ENCODE data around the gene ADD1.

DNA sequence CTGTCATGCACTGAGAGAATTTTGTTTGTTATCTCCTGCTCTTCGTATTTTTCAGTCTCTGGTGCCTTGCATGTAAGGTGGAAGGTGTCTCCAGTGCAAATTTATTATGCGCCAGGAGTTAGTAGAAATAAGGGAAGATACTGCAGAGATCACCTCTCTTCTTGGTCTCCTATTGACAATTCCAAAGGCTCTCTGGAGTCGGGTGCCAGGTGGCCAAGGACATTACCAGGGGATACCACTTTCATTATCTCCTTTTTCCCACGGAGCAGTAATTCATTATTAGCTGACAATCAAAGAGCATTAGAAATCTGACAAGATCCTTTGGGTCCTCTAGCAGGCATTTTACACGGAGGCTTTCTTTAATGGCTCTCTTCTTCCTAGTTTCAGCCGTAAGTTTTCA, 26.0 kb downstream of the ADD1 start:
- TF ChIP-seq, protein P1, sequence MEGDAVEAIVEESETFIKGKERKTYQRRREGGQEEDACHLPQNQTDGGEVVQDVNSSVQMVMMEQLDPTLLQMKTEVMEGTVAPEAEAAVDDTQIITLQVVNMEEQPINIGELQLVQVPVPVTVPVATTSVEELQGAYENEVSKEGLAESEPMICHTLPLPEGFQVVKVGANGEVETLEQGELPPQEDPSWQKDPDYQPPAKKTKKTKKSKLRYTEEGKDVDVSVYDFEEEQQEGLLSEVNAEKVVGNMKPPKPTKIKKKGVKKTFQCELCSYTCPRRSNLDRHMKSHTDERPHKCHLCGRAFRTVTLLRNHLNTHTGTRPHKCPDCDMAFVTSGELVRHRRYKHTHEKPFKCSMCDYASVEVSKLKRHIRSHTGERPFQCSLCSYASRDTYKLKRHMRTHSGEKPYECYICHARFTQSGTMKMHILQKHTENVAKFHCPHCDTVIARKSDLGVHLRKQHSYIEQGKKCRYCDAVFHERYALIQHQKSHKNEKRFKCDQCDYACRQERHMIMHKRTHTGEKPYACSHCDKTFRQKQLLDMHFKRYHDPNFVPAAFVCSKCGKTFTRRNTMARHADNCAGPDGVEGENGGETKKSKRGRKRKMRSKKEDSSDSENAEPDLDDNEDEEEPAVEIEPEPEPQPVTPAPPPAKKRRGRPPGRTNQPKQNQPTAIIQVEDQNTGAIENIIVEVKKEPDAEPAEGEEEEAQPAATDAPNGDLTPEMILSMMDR (IDR thresholded peaks at IDR 0.05): no peak
- TF ChIP-seq ZFX (IDR thresholded peaks at IDR 0.05; ENCODE audit: borderline replicate concordance): no peak
